HCT116 (cell line): ENCODE results near the gene NCKAP5. TPM values are rescaled to one million over a fixed set of nuclear protein-coding genes. Genes with fewer than 3 reads are reported as not detected.

ENCODE experiments used
- ATAC-seq: fragments of 200-7000 bp; cut with Tn5 transposase; 2 replicates; pipeline ENCODE4 v1.9.1; 2020; ENCODE audit warnings: mild to moderate bottlenecking, moderate library complexity
- BruUV-seq: library from RNA; stranded (reverse); fragments of 400-500 nt; replicated peaks from 2 replicates; lab custom pipeline; 2021; lab: Mats Ljungman, UMichigan
- CTCF ChIA-PET: fragments of 300-600 bp; sonication (Branson Sonifier 250); formaldehyde crosslinking; loops from one replicate; lab custom pipeline; 2021; ENCODE audit warnings: antibody characterized with exemption; lab: Charles Lee
- POLR2A ChIA-PET: fragments of 300-600, 350-600 bp; sonication (Branson Sonifier 250); formaldehyde crosslinking; loops from one replicate; lab custom pipeline; 2021; ENCODE audit warnings: antibody characterized with exemption; lab: Charles Lee
- RAD21 ChIA-PET, 2 experiments: fragments of 300-600 bp; sonication (Branson Sonifier 250); formaldehyde crosslinking; loops; one replicate each; lab custom pipeline; 2023; ENCODE audit warnings: low total read pairs in 2 of 2; ENCODE audit not compliant: uncharacterized antibody in 2 of 2, unreplicated experiment in 2 of 2, low non-redundant PET in 1 of 2; lab: Charles Lee
- DNase-seq: peaks from one replicate; pipeline ENCODE4 v3.0.0-alpha.2; 2010; ENCODE audit warnings: low read depth, low spot score
- H2AFZ ChIP-seq: fragments of 200-600 bp; shearing (Covaris generic), sonication (generic); 2 replicates; pipeline ENCODE4 v1.6.1; 2017; ENCODE audit warnings: low read depth, mixed run types, mixed read lengths, antibody characterized with exemption, low read length; ENCODE audit not compliant: poor library complexity, severe bottlenecking
- H3K27ac ChIP-seq: 2 replicates; pipeline ENCODE4 v1.5.1; 2012; ENCODE audit warnings: low read depth, low read length
- H3K27me3 ChIP-seq: fragments of 200-600 bp; sonication (generic); 2 replicates; pipeline ENCODE4 v1.6.1; 2016; ENCODE audit warnings: mixed run types, low read length, mixed read lengths; ENCODE audit not compliant: insufficient read depth
- H3K36me3 ChIP-seq, 2 experiments: fragments of 200-500 bp in 1 of 2; fragments of 200-600 bp in 1 of 2; sonication (Bioruptor generic) in 1 of 2; sonication (generic) in 1 of 2; 2 replicates each; pipeline versions ENCODE4 v1.5.1 to v1.6.1; 2014 to 2016; ENCODE audit warnings: low read length in 2 of 2, inconsistent platforms in 1 of 2, mixed read lengths in 1 of 2, mixed run types in 1 of 2; ENCODE audit not compliant: insufficient read depth in 2 of 2, control insufficient read depth in 1 of 2
- H3K4me1 ChIP-seq, 2 experiments: fragments of 200-600 bp in 1 of 2; sonication (generic) in 1 of 2; 2 replicates each; pipeline versions ENCODE4 v1.5.1 to v1.6.1; 2012 to 2017; ENCODE audit warnings: low read length in 2 of 2, inconsistent platforms in 1 of 2, mild to moderate bottlenecking in 1 of 2, mixed read lengths in 1 of 2, mixed run types in 1 of 2, moderate library complexity in 1 of 2; ENCODE audit not compliant: insufficient read depth in 2 of 2, control insufficient read depth in 1 of 2
- H3K4me2 ChIP-seq: fragments of 200-600 bp; sonication (generic); 2 replicates; pipeline ENCODE4 v1.6.1; 2017; ENCODE audit warnings: mixed run types, low read length, mixed read lengths
- H3K4me3 ChIP-seq, 2 experiments: fragments of 200-600 bp in 1 of 2; sonication (generic) in 1 of 2; replicated peaks in 1 of 2; 2 replicates each; pipeline ENCODE4 v1.5.1; 2011 to 2016; ENCODE audit warnings: low read length in 2 of 2, control low read depth in 1 of 2, low read depth in 1 of 2, mild to moderate bottlenecking in 1 of 2, mixed read lengths in 1 of 2, mixed run types in 1 of 2
- H3K79me2 ChIP-seq: fragments of 200-600 bp; sonication (generic); 2 replicates; pipeline ENCODE4 v1.6.1; 2017; ENCODE audit warnings: mild to moderate bottlenecking, mixed run types, low read length, moderate library complexity, mixed read lengths; ENCODE audit not compliant: insufficient read depth
- H3K9ac ChIP-seq: fragments of 200-600 bp; sonication (generic); 2 replicates; pipeline ENCODE4 v1.6.1; 2016; ENCODE audit warnings: low read length, mixed read lengths
- H3K9me2 ChIP-seq: fragments of 200-600 bp; sonication (generic), shearing (Covaris generic); 2 replicates; pipeline ENCODE4 v1.6.1; 2017; ENCODE audit warnings: mixed run types, mild to moderate bottlenecking, moderate library complexity; ENCODE audit not compliant: insufficient read depth
- H3K9me3 ChIP-seq, 2 experiments: fragments of 200-500 bp in 1 of 2; fragments of 200-600 bp in 1 of 2; sonication (Bioruptor generic) in 1 of 2; sonication (generic) in 1 of 2; 2 replicates each; pipeline ENCODE4 v1.6.1; 2014 to 2017; ENCODE audit warnings: low read length in 2 of 2, mixed read lengths in 2 of 2, inconsistent platforms in 1 of 2, low read depth in 1 of 2, mild to moderate bottlenecking in 1 of 2, mixed run types in 1 of 2, moderate library complexity in 1 of 2; ENCODE audit not compliant: control insufficient read depth in 1 of 2, insufficient read depth in 1 of 2
- H4K20me1 ChIP-seq: fragments of 200-600 bp; sonication (generic), shearing (Covaris generic); 2 replicates; pipeline ENCODE4 v1.6.1; 2017; ENCODE audit warnings: mixed run types, mild to moderate bottlenecking, moderate library complexity; ENCODE audit not compliant: insufficient read depth
- CEBPB ChIP-seq: IDR thresholded peaks from 2 replicates; pipeline ENCODE4 v1.6.1; 2012; ENCODE audit warnings: low read depth
- EGR1 ChIP-seq: IDR thresholded peaks from 2 replicates; pipeline ENCODE4 v1.6.1; 2012; ENCODE audit warnings: low read depth
- EZH2 ChIP-seq: fragments of 200-600 bp; sonication (generic); IDR thresholded peaks from 2 replicates; pipeline ENCODE4 v1.6.1; 2017; ENCODE audit warnings: antibody characterized with exemption, mixed run types
- FOSL1 ChIP-seq: IDR thresholded peaks from 2 replicates; pipeline ENCODE4 v1.6.1; 2012; ENCODE audit warnings: low read depth
- YY1 ChIP-seq: IDR thresholded peaks from 2 replicates; pipeline ENCODE4 v1.6.1; 2011; ENCODE audit warnings: low read length, low read depth, moderate library complexity, mild to moderate bottlenecking; ENCODE audit not compliant: insufficient replicate concordance; ENCODE audit errors: extremely low read depth
- ZFX ChIP-seq: fragments of 450-650 bp; IDR thresholded peaks from 2 replicates; pipeline ENCODE4 v1.6.1; 2017
- ZNF274 ChIP-seq: fragments of 200-500 bp; sonication (Bioruptor generic); IDR thresholded peaks from 2 replicates; pipeline ENCODE4 v1.6.1; 2014; ENCODE audit warnings: mild to moderate bottlenecking, low read depth, low read length, inconsistent platforms
- intact Hi-C: fragments of 100-400 bp; cut with micrococcal nuclease; formaldehyde crosslinking; loops from 2 replicates; pipeline ENCODE4 v1.10.0; 2022
- total RNA-seq: library from RNA; stranded (reverse); gene quantifications from one replicate; pipeline ENCODE4 v1.2.1, GENCODE V29; 2021; ENCODE audit not compliant: unreplicated experiment
- TF ChIP-seq, protein P1 (sequence below): IDR thresholded peaks from 2 replicates; pipeline ENCODE4 v1.6.1; 2012; ENCODE audit warnings: low read depth
- TF ChIP-seq, protein P2 (sequence below): IDR thresholded peaks from 2 replicates; pipeline ENCODE4 v1.6.1; 2011; ENCODE audit warnings: mild to moderate bottlenecking, low read length, moderate library complexity; ENCODE audit not compliant: insufficient replicate concordance; ENCODE audit errors: extremely low read depth
- TF ChIP-seq, protein P3 (sequence below): IDR thresholded peaks from 2 replicates; pipeline ENCODE4 v1.6.1; 2012

The NCKAP5 gene
- total RNA-seq, 1 experiment from 2014 or later = 0.30 TPM

DNA sequence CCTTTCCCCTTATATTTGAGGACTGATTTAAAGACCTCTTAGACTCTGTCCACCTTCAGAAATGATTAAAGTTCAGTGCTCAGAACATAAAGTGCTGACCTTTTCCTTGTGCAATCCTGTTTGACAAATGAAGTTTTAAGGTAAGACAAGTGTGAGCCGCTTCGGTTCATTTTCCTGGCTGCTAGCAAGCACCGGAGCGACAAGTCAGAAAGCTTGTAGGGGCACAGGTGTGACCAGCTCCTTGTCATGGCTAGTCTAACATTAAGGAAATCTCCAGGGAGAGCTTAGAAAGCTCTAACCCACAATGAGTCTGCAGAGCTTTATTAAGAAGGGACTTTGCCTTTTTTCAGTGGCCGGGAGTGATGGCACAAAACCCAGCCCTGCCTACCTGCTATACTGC is 2.3 kb upstream of the NCKAP5 start:
- Histone ChIP-seq H3K4me3 (no peak overlapping the region), H3K9ac (no peak overlapping the region), H3K4me1 (no peaks in the 10 kb centered on the region), H3K27ac (no peak overlapping the region), H3K36me3 (no peaks in the 10 kb centered on the region), H3K79me2 (no peaks in the 10 kb centered on the region), H3K27me3 (no peaks in the 10 kb centered on the region), H3K9me2 (no peaks in the 10 kb centered on the region), H2AFZ (no peak overlapping the region), H3K9me3 (no peaks in the 10 kb centered on the region), H4K20me1 (no peaks in the 10 kb centered on the region), H3K4me2 (no peak overlapping the region)
- no TSS peak for BruUV-seq
- intact Hi-C loops = no loop called here
- no peak for ATAC-seq
- ChIA-PET RAD21 (no interaction called here), CTCF (no interaction called here), POLR2A (no interaction called here)
- DNase-seq = no peak
- TF ChIP-seq, protein P1, sequence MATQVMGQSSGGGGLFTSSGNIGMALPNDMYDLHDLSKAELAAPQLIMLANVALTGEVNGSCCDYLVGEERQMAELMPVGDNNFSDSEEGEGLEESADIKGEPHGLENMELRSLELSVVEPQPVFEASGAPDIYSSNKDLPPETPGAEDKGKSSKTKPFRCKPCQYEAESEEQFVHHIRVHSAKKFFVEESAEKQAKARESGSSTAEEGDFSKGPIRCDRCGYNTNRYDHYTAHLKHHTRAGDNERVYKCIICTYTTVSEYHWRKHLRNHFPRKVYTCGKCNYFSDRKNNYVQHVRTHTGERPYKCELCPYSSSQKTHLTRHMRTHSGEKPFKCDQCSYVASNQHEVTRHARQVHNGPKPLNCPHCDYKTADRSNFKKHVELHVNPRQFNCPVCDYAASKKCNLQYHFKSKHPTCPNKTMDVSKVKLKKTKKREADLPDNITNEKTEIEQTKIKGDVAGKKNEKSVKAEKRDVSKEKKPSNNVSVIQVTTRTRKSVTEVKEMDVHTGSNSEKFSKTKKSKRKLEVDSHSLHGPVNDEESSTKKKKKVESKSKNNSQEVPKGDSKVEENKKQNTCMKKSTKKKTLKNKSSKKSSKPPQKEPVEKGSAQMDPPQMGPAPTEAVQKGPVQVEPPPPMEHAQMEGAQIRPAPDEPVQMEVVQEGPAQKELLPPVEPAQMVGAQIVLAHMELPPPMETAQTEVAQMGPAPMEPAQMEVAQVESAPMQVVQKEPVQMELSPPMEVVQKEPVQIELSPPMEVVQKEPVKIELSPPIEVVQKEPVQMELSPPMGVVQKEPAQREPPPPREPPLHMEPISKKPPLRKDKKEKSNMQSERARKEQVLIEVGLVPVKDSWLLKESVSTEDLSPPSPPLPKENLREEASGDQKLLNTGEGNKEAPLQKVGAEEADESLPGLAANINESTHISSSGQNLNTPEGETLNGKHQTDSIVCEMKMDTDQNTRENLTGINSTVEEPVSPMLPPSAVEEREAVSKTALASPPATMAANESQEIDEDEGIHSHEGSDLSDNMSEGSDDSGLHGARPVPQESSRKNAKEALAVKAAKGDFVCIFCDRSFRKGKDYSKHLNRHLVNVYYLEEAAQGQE = no peak
- TF ChIP-seq, protein P2, sequence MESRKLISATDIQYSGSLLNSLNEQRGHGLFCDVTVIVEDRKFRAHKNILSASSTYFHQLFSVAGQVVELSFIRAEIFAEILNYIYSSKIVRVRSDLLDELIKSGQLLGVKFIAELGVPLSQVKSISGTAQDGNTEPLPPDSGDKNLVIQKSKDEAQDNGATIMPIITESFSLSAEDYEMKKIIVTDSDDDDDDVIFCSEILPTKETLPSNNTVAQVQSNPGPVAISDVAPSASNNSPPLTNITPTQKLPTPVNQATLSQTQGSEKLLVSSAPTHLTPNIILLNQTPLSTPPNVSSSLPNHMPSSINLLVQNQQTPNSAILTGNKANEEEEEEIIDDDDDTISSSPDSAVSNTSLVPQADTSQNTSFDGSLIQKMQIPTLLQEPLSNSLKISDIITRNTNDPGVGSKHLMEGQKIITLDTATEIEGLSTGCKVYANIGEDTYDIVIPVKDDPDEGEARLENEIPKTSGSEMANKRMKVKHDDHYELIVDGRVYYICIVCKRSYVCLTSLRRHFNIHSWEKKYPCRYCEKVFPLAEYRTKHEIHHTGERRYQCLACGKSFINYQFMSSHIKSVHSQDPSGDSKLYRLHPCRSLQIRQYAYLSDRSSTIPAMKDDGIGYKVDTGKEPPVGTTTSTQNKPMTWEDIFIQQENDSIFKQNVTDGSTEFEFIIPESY = no peak
- no peak for TF ChIP-seq ZNF274
- no peak for TF ChIP-seq FOSL1
- TF ChIP-seq, protein P3, sequence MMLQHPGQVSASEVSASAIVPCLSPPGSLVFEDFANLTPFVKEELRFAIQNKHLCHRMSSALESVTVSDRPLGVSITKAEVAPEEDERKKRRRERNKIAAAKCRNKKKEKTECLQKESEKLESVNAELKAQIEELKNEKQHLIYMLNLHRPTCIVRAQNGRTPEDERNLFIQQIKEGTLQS = no peak
- TF ChIP-seq EGR1 = no peak
- no peak for TF ChIP-seq YY1
- no peak for TF ChIP-seq CEBPB
- TF ChIP-seq ZFX = no peak
- no peak for TF ChIP-seq EZH2
